Measurements from ENCODE around the gene PM20D2.

The PM20D2 gene

DNA sequence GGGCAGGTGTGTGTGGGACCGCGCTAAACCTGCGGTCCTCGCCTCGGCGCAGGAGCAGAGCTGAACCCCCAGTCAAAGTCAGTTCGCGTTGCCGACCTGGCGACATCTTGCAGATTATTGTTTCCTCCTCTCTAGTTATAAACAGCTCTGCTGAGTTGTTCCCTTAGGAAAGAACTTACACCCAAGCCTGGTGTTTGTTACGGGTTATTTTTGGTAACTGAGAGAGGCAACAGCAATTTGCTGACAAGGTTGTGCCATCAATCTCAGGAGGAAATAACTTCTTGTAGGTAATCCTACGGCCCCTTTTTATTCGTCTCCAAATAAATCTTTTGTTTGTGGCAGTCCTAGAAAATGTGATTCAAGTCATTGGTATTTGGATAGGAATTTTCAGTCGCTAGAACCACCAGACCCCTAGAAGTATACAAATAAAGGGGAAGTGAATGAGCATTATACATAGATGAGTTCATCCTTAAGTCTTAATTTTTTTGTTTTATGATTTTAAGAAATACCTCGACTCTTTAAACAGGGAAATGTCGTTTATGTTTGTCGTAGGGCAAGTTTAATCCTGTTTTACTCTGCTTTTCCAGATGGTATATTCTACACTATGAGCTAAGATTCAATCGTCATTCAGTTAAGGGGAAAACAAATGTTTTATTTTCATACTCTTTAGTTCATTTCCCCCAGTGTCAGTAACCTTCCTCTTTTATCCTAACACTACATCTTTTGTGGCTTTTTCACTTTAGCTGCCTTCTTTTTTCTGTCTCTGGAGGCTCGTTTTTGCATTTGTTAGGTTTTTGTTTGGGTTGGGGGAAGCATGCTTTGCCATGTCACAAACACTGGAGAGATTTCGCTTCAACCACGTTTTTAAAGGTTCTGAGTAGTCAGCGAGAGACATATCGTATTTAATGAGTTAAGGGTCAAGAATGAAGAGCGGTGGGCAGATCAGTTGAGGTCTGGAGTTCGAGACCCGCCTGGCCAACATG is 1.2 kb downstream of the PM20D2 start:
- TF ChIP-seq, protein P1, sequence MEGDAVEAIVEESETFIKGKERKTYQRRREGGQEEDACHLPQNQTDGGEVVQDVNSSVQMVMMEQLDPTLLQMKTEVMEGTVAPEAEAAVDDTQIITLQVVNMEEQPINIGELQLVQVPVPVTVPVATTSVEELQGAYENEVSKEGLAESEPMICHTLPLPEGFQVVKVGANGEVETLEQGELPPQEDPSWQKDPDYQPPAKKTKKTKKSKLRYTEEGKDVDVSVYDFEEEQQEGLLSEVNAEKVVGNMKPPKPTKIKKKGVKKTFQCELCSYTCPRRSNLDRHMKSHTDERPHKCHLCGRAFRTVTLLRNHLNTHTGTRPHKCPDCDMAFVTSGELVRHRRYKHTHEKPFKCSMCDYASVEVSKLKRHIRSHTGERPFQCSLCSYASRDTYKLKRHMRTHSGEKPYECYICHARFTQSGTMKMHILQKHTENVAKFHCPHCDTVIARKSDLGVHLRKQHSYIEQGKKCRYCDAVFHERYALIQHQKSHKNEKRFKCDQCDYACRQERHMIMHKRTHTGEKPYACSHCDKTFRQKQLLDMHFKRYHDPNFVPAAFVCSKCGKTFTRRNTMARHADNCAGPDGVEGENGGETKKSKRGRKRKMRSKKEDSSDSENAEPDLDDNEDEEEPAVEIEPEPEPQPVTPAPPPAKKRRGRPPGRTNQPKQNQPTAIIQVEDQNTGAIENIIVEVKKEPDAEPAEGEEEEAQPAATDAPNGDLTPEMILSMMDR (IDR thresholded peaks at IDR 0.05): no peak
- TF ChIP-seq ZFX (IDR thresholded peaks at IDR 0.05; ENCODE audit: borderline replicate concordance): no peak
- peak overlapping the region; percentile 70 for H3K27ac ChIP-seq

DNA sequence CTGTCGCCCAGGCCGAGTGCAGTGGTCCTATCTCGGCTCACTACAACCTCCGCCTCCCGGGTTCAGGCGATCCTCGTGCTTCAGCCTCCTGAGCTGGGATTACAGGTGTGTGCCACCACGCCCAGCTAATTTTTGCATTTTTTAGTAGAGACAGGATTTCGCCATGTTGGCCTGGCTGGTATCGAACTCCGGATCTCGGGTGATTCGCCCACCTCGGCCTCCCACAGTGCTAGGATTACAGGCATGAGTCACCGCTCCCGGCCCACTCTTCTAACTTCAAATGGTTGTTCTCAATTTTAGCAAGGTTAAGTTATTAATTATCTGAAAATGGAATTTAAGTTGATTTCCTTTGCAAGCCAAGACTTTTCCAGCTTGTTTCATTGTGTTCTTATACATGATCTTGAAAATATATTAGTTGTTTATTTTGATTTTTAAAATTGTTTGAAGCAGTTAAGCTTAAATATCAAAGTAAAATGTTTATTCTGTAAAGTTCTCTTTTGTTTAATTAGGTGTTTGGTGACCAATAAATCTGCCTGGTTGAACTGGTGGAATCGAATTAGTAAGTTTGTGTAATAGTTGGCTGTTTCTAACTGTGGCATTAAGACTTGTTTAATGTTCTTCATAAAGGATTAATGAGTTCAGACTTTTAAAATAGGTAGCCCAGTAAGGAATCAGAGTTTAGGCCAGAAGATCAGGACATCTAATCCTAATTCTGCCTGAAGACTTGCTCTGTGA is 2.3 kb downstream of the PM20D2 start:
- TF ChIP-seq, protein P1 (IDR thresholded peaks at IDR 0.05): no peak
- TF ChIP-seq ZFX (IDR thresholded peaks at IDR 0.05; ENCODE audit: borderline replicate concordance): no peak

DNA sequence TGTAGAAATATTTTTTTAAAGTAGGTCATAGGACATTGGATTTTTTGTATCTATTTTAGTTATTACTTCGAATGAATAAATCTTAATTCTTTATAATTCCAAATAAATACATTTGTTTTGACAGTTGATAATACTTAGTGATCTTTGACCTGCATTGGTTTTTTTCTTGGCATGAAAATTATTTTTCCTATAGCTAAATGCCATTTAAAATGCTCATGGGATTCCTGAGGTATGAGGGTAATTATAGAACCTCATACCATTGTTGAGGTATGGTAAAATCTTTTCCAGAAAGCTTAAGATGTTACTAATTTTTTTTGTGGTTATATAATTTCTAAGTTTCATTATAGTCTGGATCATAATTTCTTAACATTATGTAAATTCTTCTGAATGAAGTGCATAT is 8.3 kb downstream of the PM20D2 start:
- TF ChIP-seq ZFX (IDR thresholded peaks at IDR 0.05; ENCODE audit: borderline replicate concordance): no peak
- TF ChIP-seq, protein P1 (IDR thresholded peaks at IDR 0.05): no peak

More for the DNA sequence above, 2.3 kb downstream of the PM20D2 start:
- peak overlapping the region; percentile 70 for H3K27ac ChIP-seq

DNA sequence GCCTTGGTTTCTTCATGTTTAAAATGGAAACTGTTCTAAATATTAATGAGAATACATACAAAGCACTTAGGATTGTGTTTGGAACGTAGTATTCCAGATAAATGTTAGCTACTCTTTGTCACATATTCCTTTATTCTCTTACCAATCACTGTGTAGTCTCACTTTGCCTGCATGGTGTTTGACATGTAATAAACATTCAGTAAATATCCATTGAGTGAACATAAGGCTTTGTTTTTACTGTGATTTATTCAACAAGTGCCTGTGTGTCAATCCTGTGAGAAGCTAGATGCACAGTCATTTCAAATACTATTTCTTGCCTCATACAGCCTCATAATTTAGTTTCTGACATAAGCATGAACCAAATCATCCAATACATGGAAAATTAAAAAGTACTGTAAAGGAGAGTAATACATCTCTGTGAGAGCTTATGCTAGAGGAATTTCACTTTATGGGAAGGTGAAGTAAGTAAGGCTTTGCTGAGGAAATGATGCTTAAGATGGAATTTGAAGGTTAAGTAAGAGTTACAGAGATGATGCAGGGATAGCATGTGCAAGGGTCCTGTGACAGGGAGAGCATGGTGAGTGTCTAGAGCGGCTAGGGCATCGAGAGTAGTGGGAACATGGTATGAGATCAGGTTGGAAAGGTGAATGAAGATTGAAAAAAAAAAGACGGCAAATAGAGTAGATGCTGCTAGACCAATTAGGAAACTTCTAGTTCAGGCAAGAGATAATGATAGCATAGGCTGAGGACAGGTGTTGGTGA is 14.7 kb downstream of the PM20D2 start:
- TF ChIP-seq ZFX (IDR thresholded peaks at IDR 0.05; ENCODE audit: borderline replicate concordance): no peak
- TF ChIP-seq, protein P1 (IDR thresholded peaks at IDR 0.05): no peak
- no peak overlapping the region for H3K27ac ChIP-seq

More for the DNA sequence above, 8.3 kb downstream of the PM20D2 start:
- no peak overlapping the region for H3K27ac ChIP-seq

DNA sequence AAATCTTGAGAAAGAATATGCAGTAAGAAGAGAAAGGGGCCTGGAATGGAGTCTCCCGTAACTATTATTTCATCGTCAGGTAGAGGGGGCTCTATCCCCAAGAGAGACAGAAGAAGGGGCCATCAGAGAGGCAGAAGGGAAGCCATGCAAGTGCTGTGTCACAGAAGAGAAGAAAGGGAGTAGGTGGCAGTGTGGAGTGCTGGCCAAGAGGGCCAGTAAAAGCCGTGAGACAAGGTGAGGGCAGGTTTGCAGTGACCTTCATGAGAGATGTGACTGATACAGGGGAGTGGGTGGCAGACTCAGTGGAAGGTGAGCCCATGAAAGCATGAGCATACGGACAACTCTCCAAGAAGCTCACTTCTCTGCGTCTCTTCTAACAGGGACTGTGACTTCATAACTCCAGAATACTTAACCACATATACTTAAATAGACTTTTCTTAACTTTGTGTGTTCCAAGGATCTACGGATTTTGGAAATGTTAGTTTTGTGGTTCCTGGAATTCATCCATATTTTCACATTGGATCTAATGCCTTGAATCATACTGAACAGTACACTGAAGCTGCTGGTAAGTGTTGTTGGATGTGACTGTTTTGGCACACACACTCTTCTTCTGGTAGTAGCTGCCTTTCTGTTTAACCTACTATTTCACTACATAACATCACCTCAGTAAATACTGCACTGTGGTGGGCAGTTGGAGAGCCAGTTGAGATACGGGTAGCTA is 15.6 kb downstream of the PM20D2 start:
- TF ChIP-seq, protein P1 (IDR thresholded peaks at IDR 0.05): no peak
- TF ChIP-seq ZFX (IDR thresholded peaks at IDR 0.05; ENCODE audit: borderline replicate concordance): no peak
- H3K27ac ChIP-seq: no peak overlapping the region

DNA sequence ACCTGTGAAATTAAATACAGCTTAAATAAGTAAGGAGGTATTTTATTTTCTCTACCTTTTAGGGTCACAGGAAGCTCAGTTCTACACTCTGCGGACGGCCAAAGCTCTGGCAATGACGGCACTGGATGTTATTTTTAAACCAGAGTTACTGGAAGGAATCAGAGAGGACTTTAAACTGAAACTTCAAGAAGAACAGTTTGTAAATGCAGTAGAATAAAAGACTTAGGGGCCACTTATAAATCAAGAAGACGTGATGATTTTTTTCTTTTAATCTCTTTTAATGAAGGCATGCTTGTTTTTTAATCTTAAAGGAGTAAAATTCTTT is 16.2 kb downstream of the PM20D2 start:
- TF ChIP-seq, protein P1 (IDR thresholded peaks at IDR 0.05): no peak
- no peak for TF ChIP-seq ZFX (IDR thresholded peaks at IDR 0.05; ENCODE audit: borderline replicate concordance)
- H3K27ac ChIP-seq: no peak overlapping the region
